Measurements from ENCODE around the gene A3GALT2.

DNA sequence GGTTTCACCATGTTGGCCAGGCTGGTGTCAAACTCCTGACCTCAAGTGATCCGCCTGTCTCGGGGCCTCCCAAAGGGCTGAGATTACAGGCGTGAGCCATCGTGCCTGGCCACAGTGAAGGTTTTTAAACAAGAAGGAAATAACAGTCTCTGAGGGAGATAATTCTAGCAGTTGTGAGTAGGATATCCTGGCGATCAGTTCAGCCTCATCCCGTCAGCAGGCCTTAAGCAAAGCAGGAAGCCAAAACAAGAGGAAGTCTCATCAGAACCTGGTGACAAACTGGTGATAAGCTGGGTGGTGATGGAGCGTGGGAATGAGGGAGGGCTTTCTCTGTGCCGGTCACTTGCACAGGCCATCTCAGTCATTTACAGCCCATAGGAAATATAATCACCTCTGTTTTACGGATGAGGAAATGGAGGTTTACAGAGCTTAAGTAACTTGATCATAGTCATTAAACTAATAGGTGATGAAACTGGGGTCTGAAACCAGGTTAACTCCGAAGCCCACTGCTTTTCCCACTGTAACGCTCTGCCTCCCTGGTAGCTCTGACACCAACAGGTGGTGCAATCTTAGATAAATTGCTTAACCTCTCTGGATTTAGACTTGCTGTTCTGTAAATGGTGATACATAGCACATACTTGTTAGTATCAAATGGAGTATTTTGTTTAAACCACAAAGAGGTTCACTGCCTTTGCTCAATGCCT is 40.8 kb upstream of the A3GALT2 start:
- TF ChIP-seq, protein P1, sequence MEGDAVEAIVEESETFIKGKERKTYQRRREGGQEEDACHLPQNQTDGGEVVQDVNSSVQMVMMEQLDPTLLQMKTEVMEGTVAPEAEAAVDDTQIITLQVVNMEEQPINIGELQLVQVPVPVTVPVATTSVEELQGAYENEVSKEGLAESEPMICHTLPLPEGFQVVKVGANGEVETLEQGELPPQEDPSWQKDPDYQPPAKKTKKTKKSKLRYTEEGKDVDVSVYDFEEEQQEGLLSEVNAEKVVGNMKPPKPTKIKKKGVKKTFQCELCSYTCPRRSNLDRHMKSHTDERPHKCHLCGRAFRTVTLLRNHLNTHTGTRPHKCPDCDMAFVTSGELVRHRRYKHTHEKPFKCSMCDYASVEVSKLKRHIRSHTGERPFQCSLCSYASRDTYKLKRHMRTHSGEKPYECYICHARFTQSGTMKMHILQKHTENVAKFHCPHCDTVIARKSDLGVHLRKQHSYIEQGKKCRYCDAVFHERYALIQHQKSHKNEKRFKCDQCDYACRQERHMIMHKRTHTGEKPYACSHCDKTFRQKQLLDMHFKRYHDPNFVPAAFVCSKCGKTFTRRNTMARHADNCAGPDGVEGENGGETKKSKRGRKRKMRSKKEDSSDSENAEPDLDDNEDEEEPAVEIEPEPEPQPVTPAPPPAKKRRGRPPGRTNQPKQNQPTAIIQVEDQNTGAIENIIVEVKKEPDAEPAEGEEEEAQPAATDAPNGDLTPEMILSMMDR (IDR thresholded peaks at IDR 0.05; ENCODE audit: low read length): no peak
- TF ChIP-seq EZH2 (IDR thresholded peaks at IDR 0.05; ENCODE audit: borderline replicate concordance, low read length): no peak

Data from OCI-LY1 (cell line).